GM12874 (cell line): ENCODE data around the gene PTPRD.

Experiments
- CTCF ChIP-seq: IDR thresholded peaks from 2 replicates; pipeline ENCODE4 v1.5.1; 2011; ENCODE audit warnings: low read depth, mild to moderate bottlenecking, control low read depth, low read length, moderate library complexity; ENCODE audit not compliant: insufficient read depth

PTPRD gene

GRCh38 chr9:9494336-9494735 is 1118.5 kb downstream of the PTPRD start:
- no peak for TF ChIP-seq CTCF

- TF ChIP-seq CTCF: no peak
Observed at GRCh38 chr9:9492506-9492905, 1120.3 kb downstream of the PTPRD start.

- no peak for TF ChIP-seq CTCF
Observed at GRCh38 chr9:9489183-9489582, 1123.6 kb downstream of the PTPRD start.

GRCh38 chr9:9483175-9483574 is 1129.6 kb downstream of the PTPRD start:
- TF ChIP-seq CTCF: no peak

- no peak for TF ChIP-seq CTCF
Observed at GRCh38 chr9:9478741-9479140, 1134.1 kb downstream of the PTPRD start.

GRCh38 chr9:9469271-9469670 is 1143.5 kb downstream of the PTPRD start:
- TF ChIP-seq CTCF: no peak

GRCh38 chr9:9437641-9438040 is 1175.2 kb downstream of the PTPRD start:
- no peak for TF ChIP-seq CTCF

GRCh38 chr9:9412241-9412640 is 1200.6 kb downstream of the PTPRD start:
- TF ChIP-seq CTCF: no peak
